Left kidney (tissue), 2 donors: ENCODE results near the gene GLIS1. TPM values are rescaled to one million over a fixed set of nuclear protein-coding genes. Genes with fewer than 3 reads are reported as not detected.
"Not testable (repeated sequence)": the region's sequence is repeated elsewhere in the genome, so short reads cannot be mapped to it uniquely, and the experiment has no call there.

Experiments
- DNase-seq: peaks from one replicate; pipeline ENCODE4 v3.0.0-alpha.2; 2013
- polyA plus RNA-seq: library from polyadenylated mRNA; unstranded; fragments of 120-200 nt; gene quantifications from one replicate; pipeline ENCODE4 v1.2.1, GENCODE V29; 2013; ENCODE audit not compliant: insufficient read length

GLIS1 gene
- polyA plus RNA-seq, 1 donor: 2.5 TPM

GRCh38 chr1:53561503-53562105 lies 177.4 kb downstream of the GLIS1 start:
- DNase-seq: no peak

GRCh38 chr1:53560581-53561502 lies 178.1 kb downstream of the GLIS1 start:
- DNase-seq: no peak

GRCh38 chr1:53559854-53560580 lies 178.9 kb downstream of the GLIS1 start:
- no peak for DNase-seq

GRCh38 chr1:53559391-53559815 lies 179.6 kb downstream of the GLIS1 start:
- DNase-seq: no peak

GRCh38 chr1:53558739-53559315 lies 180.1 kb downstream of the GLIS1 start:
- DNase-seq: no peak

GRCh38 chr1:53557830-53558738 lies 180.9 kb downstream of the GLIS1 start:
- DNase-seq: no peak

GRCh38 chr1:53557369-53557768 lies 181.6 kb downstream of the GLIS1 start:
- no peak for DNase-seq

GRCh38 chr1:53556657-53557227 lies 182.2 kb downstream of the GLIS1 start:
- DNase-seq: no peak

GRCh38 chr1:53555620-53556326 lies 183.2 kb downstream of the GLIS1 start:
- DNase-seq: not testable (repeated sequence)

- DNase-seq: no peak
These were observed 184.2 kb downstream of the GLIS1 start for GRCh38 chr1:53554592-53555305.

GRCh38 chr1:53553734-53554509 lies 185.0 kb downstream of the GLIS1 start:
- DNase-seq: no peak

- DNase-seq: no peak
These were observed 185.8 kb downstream of the GLIS1 start for GRCh38 chr1:53552981-53553733.

GRCh38 chr1:53552146-53552861 lies 186.7 kb downstream of the GLIS1 start:
- no peak for DNase-seq

GRCh38 chr1:53551428-53551995 lies 187.5 kb downstream of the GLIS1 start:
- DNase-seq: no peak

- no peak for DNase-seq
These were observed 188.7 kb downstream of the GLIS1 start for GRCh38 chr1:53550201-53550741.

- DNase-seq: no peak
These were observed 189.2 kb downstream of the GLIS1 start for GRCh38 chr1:53549781-53550180.

- DNase-seq: no peak
These were observed 189.7 kb downstream of the GLIS1 start for GRCh38 chr1:53549287-53549686.
